RKO (cell line): Measurements from ENCODE around the gene PFDN2.

Source experiments
- DNase-seq: peaks from one replicate; pipeline ENCODE4 v3.0.0-alpha.2; 2016; ENCODE audit warnings: low spot score

PFDN2 gene

DNA sequence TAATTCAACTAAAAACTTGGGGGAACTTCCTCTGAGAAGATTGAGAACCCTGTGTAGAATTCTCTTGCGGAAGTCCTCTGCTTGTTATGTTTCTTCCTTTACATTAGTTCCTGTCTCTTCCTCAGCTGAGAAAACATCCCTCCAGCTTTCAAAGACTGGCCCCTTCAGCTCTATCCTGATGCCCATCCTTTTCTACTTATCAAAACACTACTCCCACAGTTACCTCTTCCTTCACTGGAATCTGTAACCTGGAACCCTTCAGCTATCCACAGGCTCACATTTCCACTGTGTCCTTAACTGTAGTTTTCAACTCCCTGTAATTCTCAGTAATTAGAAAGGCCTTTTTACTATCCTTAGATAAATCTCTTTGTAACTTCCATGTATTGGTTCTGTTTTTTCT, 20.6 kb upstream of the PFDN2 start:
- DNase-seq = no peak

DNA sequence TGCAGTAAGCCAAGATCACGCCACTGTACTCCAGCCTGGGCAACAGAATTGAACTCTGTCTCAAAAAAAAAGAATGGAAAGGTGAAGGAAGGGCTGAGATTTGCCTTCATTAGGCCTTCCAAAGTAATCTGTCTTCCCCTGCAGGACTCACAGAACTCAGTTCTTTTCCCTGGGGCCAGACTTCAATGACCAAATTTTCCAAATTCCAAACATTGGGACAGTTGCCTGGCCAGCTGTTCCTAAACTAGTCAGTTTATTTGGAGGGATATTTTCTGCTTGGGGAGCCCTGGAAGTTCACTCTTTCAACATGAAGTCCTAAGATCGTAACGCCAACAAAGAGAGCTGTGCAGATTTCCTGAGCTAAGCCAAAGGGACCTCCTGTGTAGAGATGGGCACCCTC, 20.0 kb upstream of the PFDN2 start:
- DNase-seq = no peak

- peak; percentile 57 for DNase-seq
These were observed 15.4 kb upstream of the PFDN2 start for GRCh38 chr1:161133220-161133740.

- peak; percentile 98 for DNase-seq
These were observed 14.8 kb upstream of the PFDN2 start, which contains the start of gene DEDD for GRCh38 chr1:161132410-161133219. TSS of gene DEDD (minus strand) at chr1:161132667. CDS start at chr1:161124462, 8,205 bp downstream.

GRCh38 chr1:161131523-161132409, 13.9 kb upstream of the PFDN2 start:
- peak; percentile 38 for DNase-seq

DNA sequence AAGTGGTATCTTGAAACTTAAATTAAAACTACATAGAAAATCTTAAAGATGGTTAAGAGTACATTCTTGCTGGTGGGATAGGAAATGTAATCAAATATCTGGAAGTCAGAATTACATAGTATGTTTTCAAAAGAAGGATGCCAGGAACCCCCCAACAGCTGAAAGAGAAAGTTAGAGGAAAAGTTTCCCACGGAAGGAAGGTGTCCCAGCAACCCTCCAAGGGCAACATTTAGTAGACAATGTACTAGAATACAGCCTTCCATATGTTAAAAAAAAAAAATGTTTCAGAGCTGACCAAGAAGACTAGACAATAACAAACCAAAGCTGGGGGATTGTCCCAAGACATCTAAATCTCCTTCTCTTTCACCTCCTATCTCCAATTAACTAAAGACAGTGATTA, 12.4 kb upstream of the PFDN2 start:
- no peak for DNase-seq

- DNase-seq = no peak
These were observed 11.0 kb upstream of the PFDN2 start for GRCh38 chr1:161128591-161129420.

- no peak for DNase-seq
These were observed 9.8 kb upstream of the PFDN2 start for GRCh38 chr1:161127649-161128048.

GRCh38 chr1:161122967-161123366, 5.1 kb upstream of the PFDN2 start:
- no peak for DNase-seq

DNA sequence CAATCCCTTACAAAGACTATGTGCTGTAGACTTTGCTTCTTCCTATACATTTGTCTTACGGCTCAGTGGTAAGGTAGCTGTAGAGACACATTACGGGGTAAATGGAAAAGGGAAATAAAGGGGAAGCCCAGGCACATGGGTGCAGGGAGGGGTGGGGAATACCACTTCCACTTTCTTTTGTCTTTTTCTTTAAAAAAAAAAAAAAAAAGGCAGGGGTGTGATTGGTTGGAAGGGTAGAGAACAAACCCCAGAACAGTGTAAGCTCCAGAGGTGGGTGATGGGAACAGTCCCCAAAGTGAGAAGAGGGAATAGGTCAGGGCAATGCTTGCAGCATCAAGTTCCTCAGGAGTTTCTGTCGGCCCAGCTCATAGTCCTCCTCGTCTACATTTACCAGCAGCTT, 4.0 kb upstream of the PFDN2 start:
- no peak for DNase-seq

DNA sequence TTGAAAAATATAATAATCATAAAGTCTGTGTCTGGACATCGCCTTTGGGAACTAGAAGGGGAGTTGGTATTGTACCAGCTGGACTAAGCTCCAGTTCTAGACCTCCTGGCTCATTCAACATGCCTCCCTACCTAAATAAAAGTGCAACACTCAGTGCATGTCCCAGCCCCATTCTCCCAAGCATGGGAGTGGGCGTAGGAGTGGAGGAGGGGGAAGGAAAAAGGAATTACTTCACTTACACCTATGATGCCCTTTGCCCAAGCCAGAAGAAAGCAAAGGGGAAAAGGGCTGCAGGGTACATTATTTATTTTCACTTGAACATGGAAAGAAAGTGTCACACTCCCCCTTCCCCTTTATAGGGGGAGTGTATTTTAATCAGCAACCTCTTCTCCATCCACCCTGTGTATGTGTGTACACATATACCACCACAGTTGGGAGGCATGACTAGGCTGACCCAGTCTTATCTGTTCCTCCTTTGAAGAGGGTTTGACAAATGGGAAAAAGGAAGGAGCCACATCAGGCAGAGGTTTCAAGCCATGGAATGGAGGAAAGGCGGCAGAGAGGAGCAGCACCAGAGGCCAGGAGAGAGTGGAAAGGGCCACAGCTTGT, 3.3 kb upstream of the PFDN2 start:
- no peak for DNase-seq

- DNase-seq = peak; percentile 96
These were observed 1.5 kb upstream of the PFDN2 start for GRCh38 chr1:161119092-161119903.

- DNase-seq = peak; percentile 74
These were observed 1.9 kb downstream of the PFDN2 start for GRCh38 chr1:161115961-161116360.

DNA sequence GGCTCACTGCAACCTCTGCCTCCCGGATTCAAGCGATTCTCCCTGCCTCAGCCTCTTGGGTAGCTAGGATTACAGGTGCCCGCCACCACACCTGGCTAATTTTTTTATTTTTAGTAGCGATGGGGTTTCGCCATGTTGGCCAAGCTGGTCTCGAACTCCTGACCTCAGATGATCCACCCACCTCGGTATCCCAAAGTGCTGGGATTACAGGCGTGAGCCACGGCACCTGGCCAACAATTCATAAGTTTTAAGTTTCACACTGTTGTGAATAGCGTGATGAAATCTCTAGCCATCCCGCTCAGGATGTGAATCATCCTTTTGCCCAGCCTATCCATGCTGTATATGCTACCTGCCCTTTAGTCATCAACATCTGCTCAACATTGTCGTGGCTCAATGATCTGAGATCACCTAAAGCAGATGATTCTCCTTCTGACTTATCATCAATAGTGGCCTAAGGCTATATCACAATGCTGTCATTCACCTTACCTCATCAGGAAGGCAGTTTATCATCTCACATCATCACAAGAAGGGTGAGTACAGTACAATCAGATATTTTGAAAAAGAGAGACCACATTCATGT, 2.6 kb downstream of the PFDN2 start:
- DNase-seq = peak; percentile 100

DNA sequence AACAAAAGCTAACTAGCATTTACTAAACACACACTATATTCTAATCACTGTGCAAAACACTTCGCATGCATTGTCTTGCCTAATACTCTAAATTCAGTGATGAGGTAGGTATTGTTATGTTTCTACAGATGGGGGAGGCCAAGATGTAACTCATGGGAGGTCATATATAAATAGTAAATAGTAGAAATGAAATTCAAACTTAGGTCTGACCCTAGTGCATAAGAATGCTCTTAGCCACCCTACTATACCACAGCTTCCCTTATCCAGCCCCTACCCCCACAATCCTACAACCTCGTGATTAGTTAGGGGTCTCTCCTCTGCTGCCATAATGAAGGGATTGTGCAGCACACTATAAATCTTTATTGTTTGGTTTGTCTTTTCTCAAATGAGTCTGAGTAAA, 3.3 kb downstream of the PFDN2 start:
- peak; percentile 58 for DNase-seq

GRCh38 chr1:161113915-161114314, 3.9 kb downstream of the PFDN2 start:
- no peak for DNase-seq

DNA sequence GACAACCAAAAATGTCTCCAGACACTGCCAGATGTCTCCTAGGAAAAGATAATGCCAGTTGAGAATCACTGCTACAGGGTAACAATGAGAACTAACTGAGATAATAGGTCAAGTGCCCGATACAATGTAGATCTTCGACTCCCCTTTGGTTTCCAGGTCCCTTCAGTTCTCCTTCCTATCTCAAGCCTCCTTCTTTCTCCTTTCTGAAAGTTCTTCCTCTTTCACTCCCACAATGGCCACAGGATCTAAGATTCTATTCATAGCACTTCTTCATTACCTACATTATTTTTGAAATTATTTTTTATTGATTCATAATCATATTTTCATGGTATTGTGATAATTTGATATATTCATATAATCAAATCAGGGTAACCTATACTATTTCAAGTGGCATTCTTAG, 6.3 kb downstream of the PFDN2 start:
- DNase-seq = no peak

DNA sequence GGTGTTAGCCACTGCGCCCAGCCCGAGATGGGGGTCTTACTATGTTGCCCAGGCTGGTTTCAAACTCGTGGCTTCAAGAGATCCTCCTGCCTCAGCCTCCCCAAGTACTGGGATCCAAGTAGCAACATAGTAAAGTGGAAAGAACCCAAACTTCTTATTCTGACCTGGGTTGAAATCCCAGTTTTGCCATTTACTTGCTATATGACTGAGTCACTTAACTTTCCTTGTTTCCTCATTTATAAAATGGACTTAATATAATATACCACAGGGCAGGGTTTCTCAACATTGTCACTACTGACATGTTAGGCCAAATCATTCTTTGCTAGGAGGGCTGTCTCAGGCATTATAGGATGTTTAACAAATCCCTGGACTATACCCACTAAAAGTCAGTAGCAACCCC, 6.7 kb downstream of the PFDN2 start:
- DNase-seq = no peak

DNA sequence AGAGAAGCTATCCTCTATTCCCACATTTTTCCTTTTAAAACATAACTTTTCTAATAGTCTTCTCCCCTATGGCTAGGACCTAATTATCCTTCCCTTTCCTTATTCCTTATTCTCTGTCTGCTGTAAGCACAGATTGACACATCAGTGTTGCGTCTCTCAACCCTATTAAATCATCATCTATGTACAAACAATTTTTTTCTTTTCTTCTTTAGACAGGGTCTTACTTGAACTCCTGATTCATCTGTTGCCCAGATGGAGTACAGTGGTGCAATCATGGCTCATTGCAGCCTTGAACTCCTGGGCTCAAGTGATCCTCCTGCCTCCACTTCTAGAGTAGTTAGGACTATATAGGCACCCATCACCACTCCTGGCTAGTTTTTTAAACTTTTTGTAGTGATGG, 11.4 kb downstream of the PFDN2 start:
- no peak for DNase-seq

DNA sequence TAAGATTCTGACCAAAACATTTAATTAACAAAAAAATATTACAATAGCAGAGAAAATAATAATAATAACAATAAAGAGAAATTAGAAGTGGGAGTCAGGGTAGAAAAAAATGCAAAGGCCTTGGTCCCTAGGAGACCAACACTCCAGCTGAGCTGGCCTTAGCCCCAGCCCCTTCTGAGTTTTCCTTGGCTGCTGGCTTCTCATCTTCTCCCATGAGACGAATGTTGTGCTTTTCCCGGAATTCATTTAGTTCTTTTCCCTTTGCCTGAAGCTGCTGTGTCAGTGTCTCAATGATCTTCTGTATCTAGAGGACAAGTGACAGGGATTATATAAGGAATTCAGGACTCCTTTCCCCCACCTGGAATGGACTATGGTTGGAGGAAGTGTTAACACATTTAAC, 17.3 kb downstream of the PFDN2 start:
- DNase-seq = no peak
